K562 (cell line): ENCODE data around the gene DHRS7C. TPM values are rescaled to one million over a fixed set of nuclear protein-coding genes. Genes with fewer than 3 reads are reported as not detected.

Experiments used
- ATAC-seq: fragments of 200-7000 bp; cut with Tn5 transposase; 3 replicates; pipeline ENCODE4 v1.9.1; 2020; ENCODE audit warnings: moderate library complexity
- BruUV-seq: library from RNA; stranded (reverse); fragments of 400-500 nt; replicated peaks from 2 replicates; lab custom pipeline; 2021; lab: Mats Ljungman, UMichigan
- CTCF ChIA-PET: fragments of 300-600 bp; formaldehyde crosslinking; extraction: SDS; loops from one replicate; lab custom pipeline; 2021; ENCODE audit warnings: low intra/inter-chr PET ratio; lab: Yijun Ruan, JAX
- POLR2A ChIA-PET: fragments of 300-600, 350-650 bp; sonication (Branson Sonifier 250); formaldehyde crosslinking; extraction: SDS; loops from one replicate; lab custom pipeline; 2021; ENCODE audit warnings: antibody characterized with exemption, inconsistent platforms; lab: Yijun Ruan, JAX
- DNase-seq, 4 experiments: peaks; one replicate each; pipeline versions ENCODE4 v3.0.0 to v3.0.0-alpha.2; 2011 to 2018; ENCODE audit warnings: low spot score in 3 of 4, mixed read lengths in 3 of 4; ENCODE audit errors: extremely low read depth in 1 of 4
- FAIRE-seq: peaks from 2 replicates; lab custom pipeline; 2011; peaks lifted over from hg19 to GRCh38; lab: Jason Lieb, UNC
- H2AFZ ChIP-seq: 2 replicates; pipeline ENCODE4 v1.6.0; 2011; ENCODE audit warnings: low read depth, low read length, control low read depth, inconsistent platforms
- H3K27ac ChIP-seq: fragments of 200-600 bp; 3 replicates; pipeline ENCODE4 v1.8.0; 2011; ENCODE audit warnings: low read depth, mild to moderate bottlenecking, control low read depth, inconsistent platforms, low read length, moderate library complexity, mixed read lengths; ENCODE audit errors: extremely low read depth
- H3K27me3 ChIP-seq, 2 experiments: fragments of 300-600 bp in 1 of 2; 2 replicates in 1 of 2; 3 replicates in 1 of 2; pipeline versions ENCODE4 v1.6.0 to v1.8.0; 2011; ENCODE audit warnings: inconsistent platforms in 2 of 2, low read length in 2 of 2, mild to moderate bottlenecking in 1 of 2, mixed read lengths in 1 of 2, moderate library complexity in 1 of 2; ENCODE audit not compliant: control insufficient read depth in 2 of 2, insufficient read depth in 2 of 2
- H3K36me3 ChIP-seq: fragments of 300-600 bp; 3 replicates; pipeline ENCODE4 v1.8.0; 2011; ENCODE audit warnings: mild to moderate bottlenecking, low read length, inconsistent platforms; ENCODE audit not compliant: control insufficient read depth, insufficient read depth
- H3K4me1 ChIP-seq, 2 experiments: fragments of 200-600 bp in 1 of 2; replicated peaks in 1 of 2; 2 replicates in 1 of 2; 3 replicates in 1 of 2; pipeline versions ENCODE4 v1.5.1 to v1.8.0; 2011; ENCODE audit warnings: inconsistent platforms in 2 of 2, low read length in 2 of 2, mild to moderate bottlenecking in 1 of 2, mixed read lengths in 1 of 2, moderate library complexity in 1 of 2; ENCODE audit not compliant: control insufficient read depth in 2 of 2, insufficient read depth in 2 of 2
- H3K4me2 ChIP-seq: 2 replicates; pipeline ENCODE4 v1.6.1; 2011; ENCODE audit warnings: low read length, control low read depth, inconsistent platforms, mixed read lengths; ENCODE audit not compliant: insufficient read depth
- H3K4me3 ChIP-seq: fragments of 200-600 bp; sonication (generic), shearing (Covaris generic); 2 replicates; pipeline ENCODE4 v1.5.1; 2016; ENCODE audit warnings: control low read depth, inconsistent platforms
- H3K79me2 ChIP-seq: fragments of 200-600 bp; 3 replicates; pipeline ENCODE4 v1.8.0; 2011; ENCODE audit warnings: low read length, inconsistent platforms; ENCODE audit not compliant: control insufficient read depth, insufficient read depth
- H3K9ac ChIP-seq, 2 experiments: 2 replicates each; pipeline versions ENCODE4 v1.6.0 to v1.6.1; 2011; ENCODE audit warnings: low read depth in 2 of 2, low read length in 2 of 2, control low read depth in 1 of 2, inconsistent platforms in 1 of 2, mild to moderate bottlenecking in 1 of 2, mixed read lengths in 1 of 2; ENCODE audit not compliant: insufficient read depth in 1 of 2
- H3K9me1 ChIP-seq: one replicate; pipeline ENCODE4 v1.6.0; 2011; ENCODE audit warnings: inconsistent platforms, mild to moderate bottlenecking, low read length, moderate library complexity; ENCODE audit not compliant: control insufficient read depth, insufficient read depth
- H3K9me3 ChIP-seq: replicated peaks from 2 replicates; pipeline ENCODE4 v1.5.1; 2011; ENCODE audit warnings: low read depth, low read length, inconsistent platforms; ENCODE audit not compliant: control insufficient read depth, insufficient read depth
- H4K20me1 ChIP-seq: replicated peaks from 2 replicates; pipeline ENCODE4 v1.6.1; 2011; ENCODE audit warnings: low read length, inconsistent platforms, mixed read lengths; ENCODE audit not compliant: control insufficient read depth, insufficient read depth
- GABPB2 ChIP-seq: fragments of 250-450 bp; sonication (Bioruptor Pico); conservative IDR thresholded peaks from 2 replicates; pipeline ENCODE4 v1.5.1; 2021; ENCODE audit warnings: mild to moderate bottlenecking
- HNRNPUL1 ChIP-seq: fragments of 200-400 bp; formaldehyde crosslinking; IDR thresholded peaks from 2 replicates; pipeline ENCODE4 v1.6.1; 2017; ENCODE audit warnings: low read length
- SLC30A9 ChIP-seq: fragments of 250-450 bp; sonication (Bioruptor Pico); IDR thresholded peaks from 2 replicates; pipeline ENCODE4 v1.8.0; 2022; ENCODE audit warnings: mild to moderate bottlenecking, moderate library complexity
- ZNF140 ChIP-seq: fragments of 250-450 bp; sonication (Bioruptor Pico); IDR thresholded peaks from 2 replicates; pipeline ENCODE4 v1.8.0; 2021; ENCODE audit warnings: moderate library complexity, mild to moderate bottlenecking, inconsistent platforms
- ZNF239 ChIP-seq: fragments of 250-450 bp; sonication (Bioruptor Pico); IDR thresholded peaks from 2 replicates; pipeline ENCODE4 v1.4.0; 2020; ENCODE audit warnings: mild to moderate bottlenecking
- WGBS: fragments of 100-300 bp; shearing (Covaris generic); methylation state at CpG from one replicate; pipeline ENCODE4 v1.1.6; 2016; ENCODE audit warnings: low coverage, mixed read lengths; ENCODE audit not compliant: insufficient coverage; ENCODE audit errors: missing lambda C conversion rate; 5-methylcytosine and 5-hydroxymethylcytosine counted together
- in situ Hi-C: fragments of 300-500 bp; cut with MboI; formaldehyde crosslinking; loops from 4 replicates; pipeline ENCODE4 v1.15.0; 2018; ENCODE audit warnings: inconsistent platforms, mixed read lengths
- intact Hi-C: fragments of 100-400 bp; cut with micrococcal nuclease; formaldehyde crosslinking; loops from 2 replicates; pipeline ENCODE4 v1.14.2; 2022
- polyA plus RNA-seq, 8 experiments: library from polyadenylated mRNA; depleted of rRNA in 4 of 8; stranded (reverse) in 5 of 8; unstranded in 3 of 8; fragments of >200 nt; fragmentation: Nextera tagmentation in 2 of 8; fragmentation: Illumina TruSeq in 1 of 8; extraction: Ambion mirVana in 2 of 8; extraction: Trizol in 1 of 8; gene quantifications; 2 replicates each; pipeline versions ENCODE4 v1.2.1 to v1.2.3, GENCODE V29; 2011 to 2014; ENCODE audit warnings: inconsistent platforms in 1 of 8, missing spikeins in 1 of 8
- total RNA-seq, 7 experiments: library from RNA; depleted of rRNA in 6 of 7; stranded (reverse); fragments of >200 nt in 6 of 7; fragmentation: Illumina TruSeq in 2 of 7; extraction: Trizol in 2 of 7; gene quantifications; 2 replicates each; pipeline versions ENCODE4 v1.2.1 to v1.2.3, GENCODE V29; 2011 to 2021; ENCODE audit warnings: low replicate concordance in 1 of 7

Gene DHRS7C
- total and polyA plus RNA-seq, 9 of the 15 experiments (the other 6 are each of a cell fraction or from before 2014, with no cell fraction given) = not detected

- no peak for ATAC-seq
- CTCF ChIA-PET = no interaction called here
- Histone ChIP-seq H3K79me2 (no peaks in the 10 kb centered on the region), H3K4me1 (no peaks in the 10 kb centered on the region), H3K9me1 (no peaks in the 10 kb centered on the region), H3K36me3 (no peaks in the 10 kb centered on the region), H3K9me3 (no peaks in the 10 kb centered on the region), H3K9ac (no peak overlapping the region), H3K27me3 (peaks cover 0 to 6% of the 10 kb centered on the region in 2 experiments; a peak in 1 of 5 replicates), H3K4me2 (no peak overlapping the region), H3K4me3 (no peak overlapping the region), H3K27ac (no peak overlapping the region), H4K20me1 (no peaks in the 10 kb centered on the region), H2AFZ (no peak overlapping the region)
- no peak for TF ChIP-seq SLC30A9 (CRISPR knock-in tag)
- DNase-seq = no peak
- no TSS peak for BruUV-seq
- no peak for FAIRE-seq
- 0% methylated on average over 4 of the region's 4 CpGs for WGBS
- in situ Hi-C loops = no loop called here
- POLR2A ChIA-PET = no interaction called here
- intact Hi-C loops = no loop called here
Measured at GRCh38 chr17:9783050-9783449, 8.3 kb downstream of the DHRS7C start.

- Histone ChIP-seq H3K9me1 (no peaks in the 10 kb centered on the region), H3K4me2 (no peak overlapping the region), H3K9ac (no peak overlapping the region), H2AFZ (no peak overlapping the region), H3K79me2 (no peaks in the 10 kb centered on the region), H3K27ac (no peak overlapping the region), H3K4me1 (no peaks in the 10 kb centered on the region)
- ChIA-PET POLR2A (no interaction called here), CTCF (no interaction called here)
- BruUV-seq = no TSS peak
- in situ Hi-C loops = no loop called here
- FAIRE-seq = no peak
- no peak for ATAC-seq
- 10% methylated on average over 3 of the region's 3 CpGs for WGBS
- TF ChIP-seq ZNF140 (CRISPR knock-in tag) (no peak), ZNF239 (CRISPR knock-in tag) (peak; percentile 59; the same call in 1 of the 2 replicates), HNRNPUL1 (no peak), GABPB2 (CRISPR knock-in tag) (no peak)
- TF ChIP-seq, all 486 proteins: peak for 1
- H3K27me3 ChIP-seq = peaks cover 0 to 5% of the 10 kb centered on the region in 2 experiments; a peak in 1 of 5 replicates
- no peaks in the 10 kb centered on the region for H4K20me1 ChIP-seq
- no peak for DNase-seq
- intact Hi-C loops = no loop called here
- no peaks in the 10 kb centered on the region for H3K9me3 ChIP-seq
- H3K36me3 ChIP-seq = no peaks in the 10 kb centered on the region
- H3K4me3 ChIP-seq = no peak overlapping the region
Measured at GRCh38 chr17:9780552-9780951, 10.8 kb downstream of the DHRS7C start.
